Fibroblast of lung (primary cell): Measurements from ENCODE around the gene CAND1. TPM values are rescaled to one million over a fixed set of nuclear protein-coding genes. Genes with fewer than 3 reads are reported as not detected.

Experiments
- DNase-seq, 2 donors: peaks; one replicate each; pipeline versions ENCODE4 v3.0.0 to v3.0.0-alpha.2; 2010; ENCODE audit warnings: low read depth in 2 of 2
- H2AFZ ChIP-seq: 2 replicates; pipeline ENCODE4 v1.5.1; 2012; ENCODE audit warnings: low read length, control low read depth, inconsistent platforms
- H3K27ac ChIP-seq: 2 replicates; pipeline ENCODE4 v1.5.1; 2011; ENCODE audit warnings: low read length, control low read depth; ENCODE audit not compliant: insufficient read depth
- H3K27me3 ChIP-seq: 2 replicates; pipeline ENCODE4 v1.5.1; 2011; ENCODE audit warnings: mild to moderate bottlenecking, low read length; ENCODE audit not compliant: control insufficient read depth, insufficient read depth
- H3K36me3 ChIP-seq: 2 replicates; pipeline ENCODE4 v1.5.1; 2011; ENCODE audit warnings: low read length; ENCODE audit not compliant: control insufficient read depth, insufficient read depth
- H3K4me1 ChIP-seq: 2 replicates; pipeline ENCODE4 v1.5.1; 2011; ENCODE audit warnings: low read length; ENCODE audit not compliant: control insufficient read depth, insufficient read depth; ENCODE audit errors: extremely low read depth
- H3K4me2 ChIP-seq: 2 replicates; pipeline ENCODE4 v1.5.1; 2011; ENCODE audit warnings: low read length, control low read depth; ENCODE audit not compliant: insufficient read depth; ENCODE audit errors: extremely low read depth
- H3K4me3 ChIP-seq, 4 experiments: fragments of 200-600 bp in 1 of 4; sonication (generic) in 1 of 4; replicated peaks in 1 of 4; 2 replicates each; pipeline ENCODE4 v1.5.1; 2011 to 2016; ENCODE audit warnings: low read length in 4 of 4, low read depth in 3 of 4, mild to moderate bottlenecking in 3 of 4, control low read depth in 2 of 4, inconsistent platforms in 1 of 4, mixed read lengths in 1 of 4; ENCODE audit not compliant: insufficient read depth in 1 of 4; ENCODE audit errors: control extremely low read depth in 1 of 4
- H3K79me2 ChIP-seq: 2 replicates; pipeline ENCODE4 v1.5.1; 2012; ENCODE audit warnings: mild to moderate bottlenecking, low read length, inconsistent platforms; ENCODE audit not compliant: control insufficient read depth, insufficient read depth
- H3K9ac ChIP-seq: 2 replicates; pipeline ENCODE4 v1.5.1; 2011; ENCODE audit warnings: mild to moderate bottlenecking, low read length, control low read depth; ENCODE audit not compliant: insufficient read depth
- H3K9me3 ChIP-seq: 2 replicates; pipeline ENCODE4 v1.5.1; 2012; ENCODE audit warnings: low read depth, low read length; ENCODE audit not compliant: control insufficient read depth, insufficient read depth
- H4K20me1 ChIP-seq: 2 replicates; pipeline ENCODE4 v1.5.1; 2011; ENCODE audit warnings: low read length; ENCODE audit not compliant: control insufficient read depth, insufficient read depth; ENCODE audit errors: extremely low read depth
- CTCF ChIP-seq, 2 donors: IDR thresholded peaks in 1 of 2; conservative IDR thresholded peaks in 1 of 2; 1 replicate in 1 of 2; 2 replicates in 1 of 2; pipeline ENCODE4 v1.5.1; 2011 to 2012; ENCODE audit warnings: low read length in 2 of 2, control low read depth in 1 of 2, inconsistent platforms in 1 of 2, low read depth in 1 of 2, mild to moderate bottlenecking in 1 of 2
- EZH2 ChIP-seq: IDR thresholded peaks from 2 replicates; pipeline ENCODE4 v1.5.1; 2012; ENCODE audit warnings: low read length, control low read depth, mild to moderate bottlenecking; ENCODE audit errors: missing control alignments
- polyA plus RNA-seq, 2 donors: library from polyadenylated mRNA; depleted of rRNA in 1 of 2; stranded (reverse) in 1 of 2; unstranded in 1 of 2; fragments of >200 nt; gene quantifications; 2 replicates each; pipeline ENCODE4 v1.2.1, GENCODE V29; 2011 to 2012; ENCODE audit warnings: missing spikeins in 1 of 2
- total RNA-seq: library from RNA; depleted of rRNA; stranded (reverse); fragments of >200 nt; gene quantifications from 2 replicates; pipeline ENCODE4 v1.2.1, GENCODE V29; 2014

The CAND1 gene
- total and polyA plus RNA-seq, 2 donors (not counting 1 experiment from before 2014, with no cell fraction given): 101 to 133 TPM

GRCh38 chr12:67223225-67223624, 45.9 kb upstream of the CAND1 start:
- H3K27ac ChIP-seq: no peak overlapping the region
- H3K9me3 ChIP-seq: no peaks in the 10 kb centered on the region
- H2AFZ ChIP-seq: no peak overlapping the region
- no peaks in the 10 kb centered on the region for H3K79me2 ChIP-seq
- DNase-seq: no peak
- no peak overlapping the region for H3K4me3 ChIP-seq
- no peaks in the 10 kb centered on the region for H4K20me1 ChIP-seq
- H3K27me3 ChIP-seq: no peaks in the 10 kb centered on the region
- no peak overlapping the region for H3K9ac ChIP-seq
- H3K4me2 ChIP-seq: no peak overlapping the region
- H3K4me1 ChIP-seq: no peaks in the 10 kb centered on the region
- no peaks in the 10 kb centered on the region for H3K36me3 ChIP-seq
- TF ChIP-seq EZH2 (no peak), CTCF (conservative IDR thresholded peaks at IDR 0.05 in 1 of 2, IDR thresholded peaks at IDR 0.05 in 1 of 2; ENCODE audit: low read depth in 1 of 2, low read length in 2 of 2) (no peak)

- no peak overlapping the region for H2AFZ ChIP-seq
- H3K9ac ChIP-seq: no peak overlapping the region
- DNase-seq: no peak
- H3K9me3 ChIP-seq: no peaks in the 10 kb centered on the region
- H4K20me1 ChIP-seq: no peaks in the 10 kb centered on the region
- no peaks in the 10 kb centered on the region for H3K27me3 ChIP-seq
- TF ChIP-seq EZH2 (no peak), CTCF (conservative IDR thresholded peaks at IDR 0.05 in 1 of 2, IDR thresholded peaks at IDR 0.05 in 1 of 2; ENCODE audit: low read depth in 1 of 2, low read length in 2 of 2) (no peak)
- no peaks in the 10 kb centered on the region for H3K79me2 ChIP-seq
- no peak overlapping the region for H3K27ac ChIP-seq
- H3K4me1 ChIP-seq: no peaks in the 10 kb centered on the region
- H3K4me2 ChIP-seq: no peak overlapping the region
- H3K36me3 ChIP-seq: no peaks in the 10 kb centered on the region
- H3K4me3 ChIP-seq: no peak overlapping the region
Measured at GRCh38 chr12:67237231-67237630, 31.9 kb upstream of the CAND1 start.

GRCh38 chr12:67239061-67239460, 30.1 kb upstream of the CAND1 start:
- peak in 1 of 2 donors; percentile 11 for DNase-seq
- TF ChIP-seq EZH2: no peak
- no peak for TF ChIP-seq CTCF (conservative IDR thresholded peaks at IDR 0.05 in 1 of 2, IDR thresholded peaks at IDR 0.05 in 1 of 2; ENCODE audit: low read depth in 1 of 2, low read length in 2 of 2)

More at GRCh38 chr12:67239061-67239460, 30.1 kb upstream of the CAND1 start:
- H4K20me1 ChIP-seq: no peaks in the 10 kb centered on the region
- no peak overlapping the region for H2AFZ ChIP-seq
- H3K27ac ChIP-seq: no peak overlapping the region
- H3K9ac ChIP-seq: no peak overlapping the region
- H3K27me3 ChIP-seq: no peaks in the 10 kb centered on the region
- H3K79me2 ChIP-seq: no peaks in the 10 kb centered on the region
- no peak overlapping the region for H3K4me2 ChIP-seq
- no peaks in the 10 kb centered on the region for H3K4me1 ChIP-seq
- no peak overlapping the region for H3K4me3 ChIP-seq
- no peaks in the 10 kb centered on the region for H3K36me3 ChIP-seq
- H3K9me3 ChIP-seq: no peaks in the 10 kb centered on the region
